HL-60 (cell line): ENCODE data around the gene UBE2Q2.
"Not testable (repeated sequence)": the region's sequence is repeated elsewhere in the genome, so short reads cannot be mapped to it uniquely, and the experiment has no call there.

ENCODE experiments used
- GABPA ChIP-seq: IDR thresholded peaks from 2 replicates; pipeline ENCODE4 v1.6.1; 2012; ENCODE audit warnings: low read depth
- POLR2AphosphoS5 ChIP-seq: IDR thresholded peaks from 2 replicates; pipeline ENCODE4 v1.6.1; 2012; ENCODE audit warnings: low read depth
- SPI1 ChIP-seq: IDR thresholded peaks from 2 replicates; pipeline ENCODE4 v1.6.1; 2012; ENCODE audit warnings: low read depth, mild to moderate bottlenecking, borderline replicate concordance
- TF ChIP-seq, protein P1 (sequence below): IDR thresholded peaks from one replicate; pipeline ENCODE4 v1.5.1; 2011; ENCODE audit warnings: low read length, control low read depth, inconsistent platforms; ENCODE audit not compliant: insufficient read depth
- TF ChIP-seq, protein P2 (sequence below): IDR thresholded peaks from 2 replicates; pipeline ENCODE4 v1.6.1; 2012; ENCODE audit warnings: low read depth; ENCODE audit not compliant: insufficient replicate concordance

DNA sequence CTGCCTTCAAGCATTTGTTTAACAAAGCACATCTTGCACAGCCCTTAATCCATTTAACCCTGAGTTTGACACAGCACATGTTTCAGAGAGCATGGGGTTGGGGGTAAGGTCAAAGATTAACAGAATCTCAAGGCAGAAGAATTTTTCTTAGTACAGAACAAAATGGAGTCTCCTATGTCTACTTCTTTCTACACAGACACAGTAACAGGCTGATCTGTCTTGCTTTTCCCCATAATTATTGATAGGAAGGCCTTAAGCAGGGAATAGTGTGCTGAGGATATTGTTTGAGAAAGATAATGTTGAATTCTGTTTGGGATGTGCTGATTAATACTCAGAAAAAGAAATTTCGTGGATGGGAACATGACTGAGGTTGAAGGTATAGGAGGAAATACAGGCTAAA, 28.3 kb downstream of the UBE2Q2 start:
- TF ChIP-seq, protein P1, sequence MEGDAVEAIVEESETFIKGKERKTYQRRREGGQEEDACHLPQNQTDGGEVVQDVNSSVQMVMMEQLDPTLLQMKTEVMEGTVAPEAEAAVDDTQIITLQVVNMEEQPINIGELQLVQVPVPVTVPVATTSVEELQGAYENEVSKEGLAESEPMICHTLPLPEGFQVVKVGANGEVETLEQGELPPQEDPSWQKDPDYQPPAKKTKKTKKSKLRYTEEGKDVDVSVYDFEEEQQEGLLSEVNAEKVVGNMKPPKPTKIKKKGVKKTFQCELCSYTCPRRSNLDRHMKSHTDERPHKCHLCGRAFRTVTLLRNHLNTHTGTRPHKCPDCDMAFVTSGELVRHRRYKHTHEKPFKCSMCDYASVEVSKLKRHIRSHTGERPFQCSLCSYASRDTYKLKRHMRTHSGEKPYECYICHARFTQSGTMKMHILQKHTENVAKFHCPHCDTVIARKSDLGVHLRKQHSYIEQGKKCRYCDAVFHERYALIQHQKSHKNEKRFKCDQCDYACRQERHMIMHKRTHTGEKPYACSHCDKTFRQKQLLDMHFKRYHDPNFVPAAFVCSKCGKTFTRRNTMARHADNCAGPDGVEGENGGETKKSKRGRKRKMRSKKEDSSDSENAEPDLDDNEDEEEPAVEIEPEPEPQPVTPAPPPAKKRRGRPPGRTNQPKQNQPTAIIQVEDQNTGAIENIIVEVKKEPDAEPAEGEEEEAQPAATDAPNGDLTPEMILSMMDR: not testable (repeated sequence)
- TF ChIP-seq POLR2AphosphoS5, GABPA, SPI1: not testable (repeated sequence)
- TF ChIP-seq, protein P2, sequence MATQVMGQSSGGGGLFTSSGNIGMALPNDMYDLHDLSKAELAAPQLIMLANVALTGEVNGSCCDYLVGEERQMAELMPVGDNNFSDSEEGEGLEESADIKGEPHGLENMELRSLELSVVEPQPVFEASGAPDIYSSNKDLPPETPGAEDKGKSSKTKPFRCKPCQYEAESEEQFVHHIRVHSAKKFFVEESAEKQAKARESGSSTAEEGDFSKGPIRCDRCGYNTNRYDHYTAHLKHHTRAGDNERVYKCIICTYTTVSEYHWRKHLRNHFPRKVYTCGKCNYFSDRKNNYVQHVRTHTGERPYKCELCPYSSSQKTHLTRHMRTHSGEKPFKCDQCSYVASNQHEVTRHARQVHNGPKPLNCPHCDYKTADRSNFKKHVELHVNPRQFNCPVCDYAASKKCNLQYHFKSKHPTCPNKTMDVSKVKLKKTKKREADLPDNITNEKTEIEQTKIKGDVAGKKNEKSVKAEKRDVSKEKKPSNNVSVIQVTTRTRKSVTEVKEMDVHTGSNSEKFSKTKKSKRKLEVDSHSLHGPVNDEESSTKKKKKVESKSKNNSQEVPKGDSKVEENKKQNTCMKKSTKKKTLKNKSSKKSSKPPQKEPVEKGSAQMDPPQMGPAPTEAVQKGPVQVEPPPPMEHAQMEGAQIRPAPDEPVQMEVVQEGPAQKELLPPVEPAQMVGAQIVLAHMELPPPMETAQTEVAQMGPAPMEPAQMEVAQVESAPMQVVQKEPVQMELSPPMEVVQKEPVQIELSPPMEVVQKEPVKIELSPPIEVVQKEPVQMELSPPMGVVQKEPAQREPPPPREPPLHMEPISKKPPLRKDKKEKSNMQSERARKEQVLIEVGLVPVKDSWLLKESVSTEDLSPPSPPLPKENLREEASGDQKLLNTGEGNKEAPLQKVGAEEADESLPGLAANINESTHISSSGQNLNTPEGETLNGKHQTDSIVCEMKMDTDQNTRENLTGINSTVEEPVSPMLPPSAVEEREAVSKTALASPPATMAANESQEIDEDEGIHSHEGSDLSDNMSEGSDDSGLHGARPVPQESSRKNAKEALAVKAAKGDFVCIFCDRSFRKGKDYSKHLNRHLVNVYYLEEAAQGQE: not testable (repeated sequence)
